WTC11 (cell line): ENCODE results near the gene CALR3. TPM values are rescaled to one million over a fixed set of nuclear protein-coding genes. Genes with fewer than 3 reads are reported as not detected.

Source experiments
- ARID4B ChIP-seq: sonication (generic); formaldehyde crosslinking; IDR thresholded peaks from 2 replicates; pipeline ENCODE4 v1.8.0; 2023; ENCODE audit warnings: missing genetic modification reagents, mild to moderate bottlenecking, borderline replicate concordance
- ELF4 ChIP-seq: sonication (generic); formaldehyde crosslinking; IDR thresholded peaks from 2 replicates; pipeline ENCODE4 v1.8.1; 2022; ENCODE audit warnings: low read depth, mild to moderate bottlenecking, moderate library complexity, missing genetic modification reagents
- FOXJ3 ChIP-seq: sonication (generic); formaldehyde crosslinking; IDR thresholded peaks from 2 replicates; pipeline ENCODE4 v1.9.0; 2021; ENCODE audit warnings: missing genetic modification reagents, mild to moderate bottlenecking, borderline replicate concordance
- FOXP4 ChIP-seq: sonication (generic); formaldehyde crosslinking; IDR thresholded peaks from 2 replicates; pipeline ENCODE4 v1.8.0; 2022; ENCODE audit warnings: mild to moderate bottlenecking, missing genetic modification reagents
- GTF2I ChIP-seq: fragments of 250-450 bp; sonication (Bioruptor Pico); conservative IDR thresholded peaks from 2 replicates; pipeline ENCODE4 v1.4.0; 2021; ENCODE audit warnings: mild to moderate bottlenecking
- HMGXB4 ChIP-seq: sonication (generic); formaldehyde crosslinking; IDR thresholded peaks from 2 replicates; pipeline ENCODE4 v1.8.1; 2023; ENCODE audit warnings: mild to moderate bottlenecking, moderate library complexity, missing genetic modification reagents
- IRF2 ChIP-seq: sonication (generic); formaldehyde crosslinking; IDR thresholded peaks from 2 replicates; pipeline ENCODE4 v1.8.0; 2022; ENCODE audit warnings: low read depth, missing genetic modification reagents, borderline replicate concordance
- NFATC4 ChIP-seq: fragments of 250-450 bp; sonication (Bioruptor Pico); IDR thresholded peaks from 2 replicates; pipeline ENCODE4 v1.9.0; 2021; ENCODE audit warnings: mild to moderate bottlenecking
- PRRX2 ChIP-seq: fragments of 250-450 bp; sonication (Bioruptor Pico); IDR thresholded peaks from 2 replicates; pipeline ENCODE4 v1.8.0; 2021; ENCODE audit warnings: mild to moderate bottlenecking
- USF2 ChIP-seq: sonication (generic); formaldehyde crosslinking; IDR thresholded peaks from 2 replicates; pipeline ENCODE4 v1.8.1; 2023; ENCODE audit warnings: mild to moderate bottlenecking, missing genetic modification reagents, moderate library complexity
- total RNA-seq: library from RNA; stranded (reverse); gene quantifications from 3 replicates; pipeline ENCODE4 v1.2.3, GENCODE V29; 2021
- TF ChIP-seq, protein P1 (sequence below): sonication (generic); formaldehyde crosslinking; IDR thresholded peaks from 2 replicates; pipeline ENCODE4 v1.8.0; 2023; ENCODE audit warnings: mild to moderate bottlenecking, missing genetic modification reagents
- TF ChIP-seq, protein P2 (sequence below): fragments of 250-450 bp; sonication (Bioruptor Pico); conservative IDR thresholded peaks from 2 replicates; pipeline ENCODE4 v1.9.0; 2021; ENCODE audit warnings: mild to moderate bottlenecking

The CALR3 gene
- total RNA-seq, 1 experiment from 2014 or later: 0.87 TPM

GRCh38 chr19:16495982-16496612 lies at the start of gene CALR3, which contains the start of gene C19orf44 (continued):
- TF ChIP-seq USF2 (peak; percentile 73), FOXP4 (CRISPR knock-in tag) (peak; percentile 77; the same call in 1 of the 2 replicates), FOXJ3 (no peak), ELF4 (no peak), IRF2 (CRISPR knock-in tag) (no peak), NFATC4 (CRISPR knock-in tag) (no peak), PRRX2 (CRISPR knock-in tag) (no peak), ARID4B (CRISPR knock-in tag) (peak; percentile 79; the same call in 1 of the 2 replicates), GTF2I (CRISPR knock-in tag) (no peak), HMGXB4 (CRISPR knock-in tag) (0 out of 2 replicates have a peak, but pooled peaks have one; percentile 47)
- TF ChIP-seq, protein P1, sequence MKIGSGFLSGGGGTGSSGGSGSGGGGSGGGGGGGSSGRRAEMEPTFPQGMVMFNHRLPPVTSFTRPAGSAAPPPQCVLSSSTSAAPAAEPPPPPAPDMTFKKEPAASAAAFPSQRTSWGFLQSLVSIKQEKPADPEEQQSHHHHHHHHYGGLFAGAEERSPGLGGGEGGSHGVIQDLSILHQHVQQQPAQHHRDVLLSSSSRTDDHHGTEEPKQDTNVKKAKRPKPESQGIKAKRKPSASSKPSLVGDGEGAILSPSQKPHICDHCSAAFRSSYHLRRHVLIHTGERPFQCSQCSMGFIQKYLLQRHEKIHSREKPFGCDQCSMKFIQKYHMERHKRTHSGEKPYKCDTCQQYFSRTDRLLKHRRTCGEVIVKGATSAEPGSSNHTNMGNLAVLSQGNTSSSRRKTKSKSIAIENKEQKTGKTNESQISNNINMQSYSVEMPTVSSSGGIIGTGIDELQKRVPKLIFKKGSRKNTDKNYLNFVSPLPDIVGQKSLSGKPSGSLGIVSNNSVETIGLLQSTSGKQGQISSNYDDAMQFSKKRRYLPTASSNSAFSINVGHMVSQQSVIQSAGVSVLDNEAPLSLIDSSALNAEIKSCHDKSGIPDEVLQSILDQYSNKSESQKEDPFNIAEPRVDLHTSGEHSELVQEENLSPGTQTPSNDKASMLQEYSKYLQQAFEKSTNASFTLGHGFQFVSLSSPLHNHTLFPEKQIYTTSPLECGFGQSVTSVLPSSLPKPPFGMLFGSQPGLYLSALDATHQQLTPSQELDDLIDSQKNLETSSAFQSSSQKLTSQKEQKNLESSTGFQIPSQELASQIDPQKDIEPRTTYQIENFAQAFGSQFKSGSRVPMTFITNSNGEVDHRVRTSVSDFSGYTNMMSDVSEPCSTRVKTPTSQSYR (CRISPR knock-in tag): no peak
- TF ChIP-seq, protein P2, sequence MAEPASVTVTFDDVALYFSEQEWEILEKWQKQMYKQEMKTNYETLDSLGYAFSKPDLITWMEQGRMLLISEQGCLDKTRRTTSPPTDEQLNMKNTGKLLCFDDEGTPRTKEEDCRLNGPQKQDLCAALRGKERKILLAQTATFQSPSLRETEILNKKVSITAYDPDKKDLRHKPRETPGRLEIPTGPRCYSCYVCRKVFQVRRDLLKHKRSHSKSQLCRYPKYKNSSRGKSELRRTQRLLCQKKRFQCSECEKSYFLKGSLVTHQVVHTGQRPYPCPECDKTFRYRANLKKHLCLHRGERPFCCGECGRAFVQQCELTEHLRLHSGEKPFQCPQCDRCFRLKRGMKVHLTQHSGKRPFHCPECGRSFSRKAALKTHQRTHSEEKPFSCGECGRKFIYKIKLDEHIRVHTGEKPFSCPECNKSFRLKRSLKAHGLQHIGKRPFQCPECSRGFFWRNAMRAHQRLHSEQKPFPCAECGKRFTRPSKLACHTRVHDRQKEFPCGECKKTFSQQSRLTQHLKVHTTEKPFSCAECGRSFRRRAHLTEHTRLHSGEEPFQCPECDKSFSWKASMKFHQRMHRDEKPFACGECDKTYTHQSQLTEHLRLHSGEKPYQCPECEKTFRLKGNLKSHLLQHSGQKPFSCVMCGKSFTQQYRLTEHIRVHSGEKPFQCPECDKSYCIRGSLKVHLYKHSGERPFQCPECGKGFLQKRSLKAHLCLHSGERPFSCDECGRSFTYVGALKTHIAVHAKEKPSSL (CRISPR knock-in tag): no peak
- TF ChIP-seq, all 79 proteins: peak for 14
